DMS 273 (cell line): ENCODE data around the gene HAND2.
A peak's percentile ranks its signal among the peaks of the same experiment; 100 is the strongest.

Source experiments
- DNase-seq: peaks from one replicate; lab custom pipeline; 2025; ENCODE audit not compliant: unreplicated experiment; lab: John Stamatoyannopoulos, UW

Gene HAND2

GRCh38 chr4:173529477-173530325, at the start of gene HAND2:
Gene HAND2, minus strand, starts transcription at chr4:173530229. Its CDS starts 940 bp downstream, at chr4:173529289.
- DNase-seq: peak; percentile 87

- no peak for DNase-seq
Observed at GRCh38 chr4:173578956-173579355, 48.9 kb upstream of the HAND2 start.

- no peak for DNase-seq
Observed at GRCh38 chr4:173577963-173578362, 47.9 kb upstream of the HAND2 start.

GRCh38 chr4:173575482-173576152, 45.6 kb upstream of the HAND2 start:
- DNase-seq: no peak

- DNase-seq: no peak
Observed at GRCh38 chr4:173573725-173574124, 43.7 kb upstream of the HAND2 start.

GRCh38 chr4:173573286-173573685, 43.3 kb upstream of the HAND2 start:
- DNase-seq: no peak

GRCh38 chr4:173572493-173573129, 42.6 kb upstream of the HAND2 start:
- DNase-seq: no peak

- no peak for DNase-seq
Observed at GRCh38 chr4:173571620-173572019, 41.6 kb upstream of the HAND2 start.

GRCh38 chr4:173565281-173565680, 35.3 kb upstream of the HAND2 start:
- no peak for DNase-seq

- DNase-seq: no peak
Observed at GRCh38 chr4:173564461-173564860, 34.4 kb upstream of the HAND2 start.

GRCh38 chr4:173560896-173561295, 30.9 kb upstream of the HAND2 start:
- DNase-seq: no peak

- DNase-seq: peak; percentile 2
Observed at GRCh38 chr4:173556398-173557131, 26.5 kb upstream of the HAND2 start.

- no peak for DNase-seq
Observed at GRCh38 chr4:173547889-173548288, 17.9 kb upstream of the HAND2 start.

- DNase-seq: no peak
Observed at GRCh38 chr4:173546776-173547175, 16.7 kb upstream of the HAND2 start.

GRCh38 chr4:173545440-173545839, 15.4 kb upstream of the HAND2 start:
- no peak for DNase-seq

- DNase-seq: no peak
Observed at GRCh38 chr4:173543266-173543665, 13.2 kb upstream of the HAND2 start.

- no peak for DNase-seq
Observed at GRCh38 chr4:173539986-173540385, 10.0 kb upstream of the HAND2 start.

GRCh38 chr4:173538909-173539445, 8.9 kb upstream of the HAND2 start:
- DNase-seq: peak; percentile 23

- DNase-seq: peak; percentile 23
Observed at GRCh38 chr4:173538148-173538908, 8.3 kb upstream of the HAND2 start.

- no peak for DNase-seq
Observed at GRCh38 chr4:173537613-173538147, 7.7 kb upstream of the HAND2 start.
